ENCODE results near the gene APOF.
A peak's percentile ranks its signal among the peaks of the same experiment; 100 is the strongest.

GRCh38 chr12:56361487-56362129 lies 1.0 kb downstream of the APOF start:
- TF ChIP-seq GABPB1 (CRISPR knock-in tag; IDR thresholded peaks at IDR 0.05) = no peak; the same call in 1 of the 2 replicates
- TF ChIP-seq ZFX (CRISPR knock-in tag; IDR thresholded peaks at IDR 0.05; ENCODE audit: low read depth) = peak; percentile 59
- TF ChIP-seq TIGD3 (CRISPR knock-in tag; IDR thresholded peaks at IDR 0.05; ENCODE audit: borderline replicate concordance) = no peak
